Stimulated activated CD8-positive, alpha-beta memory T cell treated with anti-CD3 and anti-CD28 coated beads, Interleukin-4, amount 100 ng/mL, for 1 hour (primary cell): ENCODE results near the gene PUSL1.
A peak's percentile ranks its signal among the peaks of the same experiment; 100 is the strongest.

ENCODE experiments used
- DNase-seq, 2 donors: peaks; one replicate each; pipeline ENCODE4 v3.0.0-alpha.2; 2020; ENCODE audit warnings: low read depth in 2 of 2, low spot score in 1 of 2

The PUSL1 gene

DNA sequence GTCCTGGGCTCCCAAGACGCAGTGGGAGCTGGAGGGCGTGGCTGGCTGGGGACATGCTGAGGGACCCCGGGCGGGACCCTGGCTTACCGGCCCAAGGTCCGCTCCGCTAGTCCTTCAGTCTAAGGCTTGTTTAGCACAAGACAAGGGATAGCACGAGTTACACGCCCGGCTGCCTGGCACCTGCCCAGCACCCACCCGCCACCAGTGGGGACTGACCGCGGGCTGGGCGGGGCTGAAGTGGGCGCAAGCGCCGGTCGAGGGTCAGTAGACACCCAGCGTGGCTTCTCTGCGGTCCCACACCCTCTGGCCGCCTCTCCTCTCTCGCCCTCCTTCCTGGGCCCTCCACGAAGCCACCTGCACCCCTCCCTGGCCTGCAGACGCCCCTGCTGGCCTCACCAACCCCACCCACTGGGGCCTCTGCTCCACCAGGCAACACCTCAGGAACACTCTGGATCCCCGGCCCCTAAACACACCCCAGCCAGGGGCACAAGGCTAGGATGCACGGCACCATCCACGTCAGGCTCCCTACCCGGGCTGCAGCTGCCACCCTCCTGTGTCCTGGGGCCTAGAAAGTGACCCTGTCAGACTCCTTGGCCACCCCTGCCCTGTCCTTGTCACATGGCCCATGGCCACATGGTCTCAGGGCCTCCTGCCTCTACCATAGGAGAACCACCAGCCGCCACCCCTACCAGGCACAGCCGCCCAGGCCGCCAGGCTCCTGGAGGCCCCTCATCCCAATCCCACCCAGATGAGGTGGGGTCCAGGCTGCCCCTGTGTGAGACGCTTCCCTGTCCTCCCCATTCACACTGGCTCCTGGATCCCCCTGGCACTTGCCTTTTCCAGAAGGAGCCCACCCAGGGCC, 28.8 kb downstream of the PUSL1 start:
- no peak for DNase-seq

DNA sequence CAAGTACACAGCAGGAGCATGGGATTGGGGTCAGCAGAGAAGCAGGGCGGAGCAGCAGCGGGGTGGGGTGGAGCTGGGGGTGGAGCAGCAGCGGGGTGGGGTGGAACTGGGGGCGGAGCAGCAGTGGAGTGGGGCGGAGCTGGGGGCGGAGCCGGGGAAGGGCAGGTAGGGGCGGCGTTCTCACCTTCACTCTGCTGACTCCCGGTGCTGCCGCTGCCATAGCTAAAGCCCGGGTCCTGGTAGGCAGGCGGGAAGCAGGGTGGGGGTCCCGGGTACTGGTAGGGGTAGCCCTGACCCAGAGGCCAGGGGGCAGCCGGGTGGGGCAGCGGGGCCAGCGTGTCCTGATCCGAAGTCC, 29.4 kb downstream of the PUSL1 start:
- DNase-seq = no peak

DNA sequence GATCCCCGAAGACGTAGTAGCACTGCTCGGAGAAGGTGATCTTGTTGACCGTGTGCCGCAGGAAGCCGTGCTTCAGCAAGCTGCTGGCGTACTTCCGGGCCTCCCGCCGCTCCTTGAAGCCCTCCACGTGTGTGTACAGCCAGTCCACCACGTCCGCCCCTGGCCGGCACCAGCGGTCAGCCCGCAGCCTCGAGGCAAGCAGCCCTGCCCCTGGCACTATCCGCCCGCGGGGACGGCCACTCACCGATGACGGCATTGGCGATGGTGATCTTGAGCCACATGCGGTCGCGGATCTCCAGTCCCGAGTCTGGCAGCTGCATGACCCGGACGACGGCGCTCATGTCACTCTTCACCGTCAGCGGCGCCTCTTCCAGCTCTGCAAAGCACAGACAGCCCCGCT, 29.9 kb downstream of the PUSL1 start:
- DNase-seq = no peak

DNA sequence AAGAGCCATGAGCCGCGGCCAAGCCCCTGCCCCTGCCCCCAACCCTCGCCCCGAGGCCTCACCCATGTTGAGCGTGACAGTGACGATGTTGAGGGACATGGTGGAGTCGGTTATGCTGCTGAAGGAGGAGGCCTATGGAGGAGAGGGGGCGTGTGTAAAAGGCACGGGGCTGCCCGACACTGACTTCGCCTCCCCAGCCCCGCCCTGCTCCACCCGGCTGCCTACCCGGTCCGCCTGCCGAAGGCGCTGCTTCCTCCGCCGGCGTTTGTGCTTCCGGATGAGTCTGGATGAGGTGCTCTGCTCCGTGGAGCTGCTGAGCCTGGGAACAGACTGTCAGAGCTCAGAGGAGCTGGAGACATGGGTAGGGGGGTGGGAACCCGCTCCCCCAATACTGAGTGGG, 31.8 kb downstream of the PUSL1 start:
- DNase-seq = no peak

DNA sequence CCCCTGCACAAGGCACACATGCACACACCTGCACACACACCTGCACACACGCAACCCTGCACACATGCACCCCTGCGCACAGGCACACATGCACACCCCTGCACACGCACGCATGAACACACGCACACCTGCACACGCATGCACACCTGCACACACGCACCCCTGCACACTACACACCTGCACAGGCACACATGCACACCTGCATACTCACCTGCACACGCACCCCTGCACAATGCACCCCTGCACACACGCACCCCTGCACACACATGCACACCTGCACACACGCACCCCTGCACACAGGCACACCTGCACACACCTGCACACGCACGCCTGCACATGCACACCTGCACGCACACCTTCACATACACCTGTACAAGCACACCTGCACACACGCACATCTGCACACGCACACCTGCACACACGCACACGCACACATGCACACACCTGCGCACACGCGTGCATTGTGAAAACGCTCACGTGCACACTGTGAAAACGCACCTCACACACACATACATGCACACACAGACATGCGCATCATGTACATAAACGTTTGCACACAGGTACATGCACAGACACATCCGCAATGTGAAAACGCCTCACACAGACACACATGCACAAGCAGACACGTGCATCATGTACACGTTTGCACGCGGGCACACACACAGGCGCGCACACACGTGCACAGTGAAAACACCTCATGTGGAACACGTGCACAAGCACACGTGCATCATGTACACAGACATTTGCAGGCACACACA, 32.6 kb downstream of the PUSL1 start:
- DNase-seq = no peak

DNA sequence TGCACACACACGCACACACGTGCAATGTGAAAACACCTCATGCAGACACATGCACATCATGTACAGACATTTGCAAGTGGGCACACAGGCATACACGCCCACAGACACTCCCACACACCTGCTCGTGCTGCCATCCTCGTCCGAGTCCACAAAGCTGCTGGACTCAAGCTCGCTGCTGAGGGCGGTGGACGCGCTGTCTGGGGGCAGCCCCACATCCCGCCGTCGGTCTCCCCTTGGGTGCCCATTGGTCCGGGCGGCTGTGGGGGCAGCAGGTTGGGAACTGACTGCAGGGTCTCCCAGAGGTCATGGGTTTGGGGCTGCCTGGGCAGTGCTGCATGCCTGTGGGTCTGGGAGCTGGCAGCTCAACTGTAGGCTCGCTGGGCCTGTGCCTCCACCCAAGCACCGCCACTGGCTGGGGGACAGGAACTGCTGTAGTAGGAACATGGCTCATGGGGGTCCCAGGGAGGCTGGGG, 33.2 kb downstream of the PUSL1 start:
- no peak for DNase-seq

DNA sequence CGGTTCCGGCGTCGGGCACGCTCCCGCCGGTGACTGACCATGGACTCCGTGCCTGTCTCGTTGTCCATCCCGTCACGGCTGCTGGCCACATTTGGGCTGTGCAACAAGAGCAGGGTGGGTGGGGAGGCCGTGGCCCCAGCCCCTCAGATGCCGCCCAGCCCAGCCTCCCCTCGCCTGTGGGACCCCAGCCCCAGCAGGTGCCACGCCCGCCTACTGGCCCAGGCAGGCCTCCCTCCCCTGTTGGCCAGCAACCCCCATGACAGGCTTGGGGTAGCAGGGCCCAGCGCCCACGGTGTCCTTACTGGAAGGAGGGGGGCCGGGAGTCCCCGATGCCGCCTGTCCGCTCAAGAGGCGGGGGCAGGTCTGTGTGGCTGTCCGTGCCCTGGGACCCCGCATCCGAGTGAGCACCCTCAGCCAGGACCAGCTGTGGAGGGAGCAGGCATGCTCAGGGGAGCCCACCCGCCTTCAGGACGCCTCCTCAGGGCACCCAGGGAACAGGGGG, 33.7 kb downstream of the PUSL1 start:
- no peak for DNase-seq

DNA sequence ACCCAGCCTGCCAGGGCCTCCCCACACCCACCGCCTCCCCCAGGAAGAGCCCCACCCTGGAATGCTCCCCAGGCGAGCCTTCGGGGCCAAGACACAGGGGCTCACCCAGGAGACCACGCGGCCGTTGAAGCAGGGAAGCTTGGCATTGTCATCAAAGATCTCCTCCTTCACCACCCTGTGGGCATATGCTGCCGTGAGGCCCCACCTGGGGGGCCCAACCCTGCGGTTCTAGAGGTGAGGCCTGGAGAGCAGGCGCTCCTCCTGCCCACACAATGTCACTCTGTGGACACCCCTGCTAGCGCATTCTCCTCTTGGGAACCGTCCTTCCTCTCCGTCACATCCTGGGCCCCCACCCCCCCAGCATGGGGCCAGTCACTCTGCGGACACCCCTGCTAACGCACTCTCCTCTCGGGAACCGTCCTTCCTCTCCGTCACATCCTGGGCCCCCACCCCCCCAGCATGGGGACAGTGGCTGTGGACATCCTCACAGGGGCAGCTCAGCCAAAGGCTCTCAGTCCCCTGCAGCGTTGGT, 34.3 kb downstream of the PUSL1 start:
- no peak for DNase-seq

DNA sequence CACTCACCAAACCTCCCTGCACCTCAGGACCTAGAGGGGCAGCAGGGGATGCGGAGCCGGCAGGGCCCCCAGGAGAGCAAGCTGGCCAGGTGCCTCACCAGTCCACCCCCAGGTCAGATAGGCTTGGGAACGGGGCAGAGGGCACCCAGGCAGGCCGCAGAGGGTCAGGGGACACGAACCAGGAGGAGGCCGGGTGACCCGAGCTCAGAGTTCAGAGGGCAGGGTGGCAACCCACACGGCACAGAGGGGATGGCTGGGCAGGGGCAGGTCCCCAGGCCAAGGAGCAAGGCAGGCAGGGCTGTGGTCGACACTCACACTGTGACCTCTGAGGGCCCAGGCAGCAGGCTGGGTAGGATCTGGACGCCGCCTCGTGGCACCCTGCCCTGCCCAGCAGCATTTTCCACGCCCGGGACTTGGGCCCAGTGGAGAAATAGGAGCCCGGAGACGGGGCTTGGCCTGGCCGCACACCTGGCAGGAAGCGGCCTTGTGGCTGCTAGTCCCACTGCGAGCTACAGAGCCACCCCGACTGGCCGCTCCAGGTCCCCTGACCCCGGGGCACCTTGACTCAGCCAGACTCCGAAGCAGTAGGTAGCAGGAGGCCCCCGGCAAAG, 35.5 kb downstream of the PUSL1 start:
- DNase-seq = no peak

DNA sequence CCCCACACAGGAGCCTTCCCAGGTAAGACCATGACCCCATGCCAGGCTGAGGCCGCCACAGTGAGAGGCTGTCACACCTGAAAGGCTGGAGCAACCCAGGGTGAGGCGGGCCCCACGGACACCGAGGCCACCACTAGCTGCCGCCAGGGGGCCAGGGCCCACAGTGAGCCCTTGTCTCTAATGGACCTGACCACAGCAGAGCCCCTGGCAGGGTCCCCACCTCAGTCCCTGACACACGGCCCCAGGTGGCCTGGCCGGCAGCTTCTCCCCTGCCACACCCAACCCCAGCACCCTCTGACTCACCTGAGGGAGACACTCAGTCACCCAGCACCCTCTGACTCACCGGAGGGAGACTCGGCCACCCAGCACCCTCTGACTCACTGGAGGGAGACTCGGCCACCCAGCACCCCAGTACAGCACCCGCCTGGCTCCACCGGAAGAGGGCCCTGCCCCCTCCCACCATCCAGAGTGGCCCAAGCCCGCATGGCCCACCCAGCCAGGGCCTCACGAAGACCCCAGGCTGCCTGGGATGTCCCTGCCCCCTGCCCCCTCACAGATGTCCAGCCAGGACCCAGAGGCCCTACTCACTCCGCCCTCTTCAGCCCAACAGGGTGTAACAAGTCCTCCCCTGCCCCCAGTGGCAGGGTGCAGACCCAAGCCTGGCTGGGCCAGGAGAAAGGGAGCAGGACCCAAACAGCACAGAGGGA, 36.4 kb downstream of the PUSL1 start:
- no peak for DNase-seq

DNA sequence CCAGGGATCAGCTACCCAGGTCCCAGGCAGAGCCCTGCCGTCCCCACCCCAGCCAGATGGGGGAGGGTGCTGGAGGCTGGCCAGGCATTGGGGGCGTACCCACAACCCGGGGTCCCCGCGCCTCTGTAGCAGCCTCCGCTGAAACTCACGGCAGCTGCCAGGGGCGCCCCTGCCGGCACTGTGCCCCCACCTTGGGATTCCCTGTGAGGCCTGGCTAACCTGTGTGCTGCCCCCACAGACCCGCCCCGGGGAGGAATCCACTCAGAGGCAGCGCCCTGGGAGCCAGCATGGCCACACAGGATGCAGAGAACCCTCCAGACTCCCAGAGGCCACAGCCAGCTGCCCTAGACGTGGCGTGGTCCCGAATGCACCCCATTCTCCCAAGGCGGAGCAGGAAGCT, 37.0 kb downstream of the PUSL1 start:
- no peak for DNase-seq

DNA sequence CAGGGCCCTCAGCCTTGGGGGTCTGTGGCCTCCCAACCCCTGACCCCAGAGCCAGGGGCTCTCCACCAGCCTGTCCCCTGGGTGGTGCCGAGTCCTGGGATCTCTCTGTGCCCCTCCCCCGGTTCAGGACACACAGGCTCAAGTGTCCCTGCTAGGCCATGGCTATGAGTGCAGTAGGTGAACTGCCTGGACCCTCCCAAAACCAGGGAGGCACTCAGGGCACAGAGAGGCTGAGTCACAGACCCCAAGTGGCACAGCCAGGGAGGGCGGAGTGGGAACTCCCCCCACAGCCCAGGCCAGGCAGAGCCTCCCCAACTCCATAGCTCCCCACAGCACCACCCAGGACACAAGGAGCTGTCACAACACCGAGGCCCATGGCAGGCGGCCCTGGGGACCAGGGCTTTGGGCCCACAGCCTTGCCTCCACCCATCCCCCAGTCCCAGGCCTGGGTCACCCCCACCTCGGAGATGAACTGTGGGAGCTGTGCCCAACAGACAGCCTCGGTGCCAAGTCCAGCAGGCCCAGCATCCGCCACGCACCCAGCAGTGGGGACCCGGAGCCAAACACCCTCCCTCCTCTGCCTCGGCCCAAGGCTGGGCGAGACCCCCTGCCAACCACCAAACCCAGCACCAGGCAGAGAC, 37.6 kb downstream of the PUSL1 start:
- DNase-seq = no peak

DNA sequence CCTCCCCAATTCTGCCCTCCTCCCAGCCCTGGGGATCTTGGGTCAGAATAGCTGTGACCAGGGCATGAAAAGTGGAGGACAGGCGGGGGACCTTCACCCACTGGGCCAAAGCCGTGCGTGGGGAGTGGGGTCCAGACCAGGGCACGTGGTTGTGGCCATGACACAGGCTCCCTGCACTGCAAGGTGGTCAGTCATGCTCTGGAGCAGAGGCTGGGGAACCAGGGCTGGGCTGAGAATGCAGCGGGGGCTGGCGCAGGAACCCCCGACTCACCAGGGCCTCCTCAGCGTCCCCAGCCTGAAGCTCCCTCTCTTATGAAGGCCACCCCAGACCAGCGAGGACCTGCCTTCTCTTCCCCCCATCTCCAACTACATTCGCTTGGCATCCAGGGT, 38.1 kb downstream of the PUSL1 start:
- DNase-seq = no peak

DNA sequence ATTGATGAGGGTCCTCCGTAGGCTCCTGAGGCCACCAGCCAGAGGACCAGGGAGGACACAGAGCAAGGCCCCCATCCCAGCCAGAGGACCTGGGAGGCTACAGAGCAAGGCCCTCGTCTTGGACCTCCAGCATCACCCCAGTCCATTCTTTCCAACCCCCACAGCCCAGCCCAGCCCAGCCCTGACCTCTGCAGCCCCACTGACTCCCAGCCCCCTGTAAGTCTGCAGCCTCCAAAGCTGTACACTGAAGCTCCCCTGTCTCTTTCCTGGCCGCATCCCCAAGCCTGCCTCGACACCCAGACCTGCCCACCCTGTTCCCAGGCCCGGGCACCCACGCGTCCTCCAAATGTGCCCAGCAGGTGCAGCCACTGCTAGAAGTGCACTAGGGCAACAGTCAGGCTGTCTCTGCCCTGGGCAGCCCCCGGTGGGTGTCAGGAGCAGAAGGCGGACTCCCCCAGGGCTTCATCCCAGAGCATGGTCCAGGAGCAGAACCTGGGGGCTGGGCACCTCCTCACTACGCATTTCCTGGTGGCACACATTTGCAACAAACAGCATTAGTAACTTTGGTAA, 38.7 kb downstream of the PUSL1 start:
- no peak for DNase-seq

DNA sequence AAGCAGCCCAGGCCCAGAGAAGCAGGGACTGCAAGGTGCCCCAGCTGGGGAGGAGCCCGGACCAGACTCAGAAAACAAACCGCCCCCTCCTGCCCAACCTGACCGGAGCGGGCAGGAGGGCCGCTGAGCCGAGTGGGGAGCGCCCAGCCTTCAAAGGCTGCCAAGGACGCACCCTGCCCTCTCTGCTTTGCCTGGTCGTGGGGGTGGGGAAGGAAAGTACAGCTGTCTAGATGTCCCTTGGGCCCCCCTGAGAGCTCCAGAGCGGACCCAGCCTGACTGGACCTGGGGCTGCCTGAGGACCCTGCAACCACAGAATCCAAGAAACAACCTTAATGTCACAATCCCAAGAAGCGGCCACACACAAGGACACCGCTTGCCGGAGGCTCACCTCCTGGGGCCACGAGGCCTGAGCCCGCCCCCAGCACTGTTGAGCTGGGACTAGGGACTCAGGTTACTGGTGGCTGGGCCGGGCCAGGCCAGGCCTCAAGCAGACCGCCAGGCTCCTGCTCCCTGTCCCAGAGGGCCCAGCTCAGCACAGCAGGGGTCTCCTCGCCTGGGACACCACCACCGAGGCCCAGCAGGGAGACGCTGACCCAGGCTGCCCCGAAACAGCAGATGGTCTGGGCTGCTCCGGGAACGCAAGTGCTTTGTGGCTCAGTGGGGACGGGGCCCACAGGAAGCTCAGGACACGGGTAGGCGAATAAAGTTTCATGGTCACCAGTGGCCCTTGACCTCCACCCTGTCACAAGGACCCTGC, 39.4 kb downstream of the PUSL1 start:
- no peak for DNase-seq

DNA sequence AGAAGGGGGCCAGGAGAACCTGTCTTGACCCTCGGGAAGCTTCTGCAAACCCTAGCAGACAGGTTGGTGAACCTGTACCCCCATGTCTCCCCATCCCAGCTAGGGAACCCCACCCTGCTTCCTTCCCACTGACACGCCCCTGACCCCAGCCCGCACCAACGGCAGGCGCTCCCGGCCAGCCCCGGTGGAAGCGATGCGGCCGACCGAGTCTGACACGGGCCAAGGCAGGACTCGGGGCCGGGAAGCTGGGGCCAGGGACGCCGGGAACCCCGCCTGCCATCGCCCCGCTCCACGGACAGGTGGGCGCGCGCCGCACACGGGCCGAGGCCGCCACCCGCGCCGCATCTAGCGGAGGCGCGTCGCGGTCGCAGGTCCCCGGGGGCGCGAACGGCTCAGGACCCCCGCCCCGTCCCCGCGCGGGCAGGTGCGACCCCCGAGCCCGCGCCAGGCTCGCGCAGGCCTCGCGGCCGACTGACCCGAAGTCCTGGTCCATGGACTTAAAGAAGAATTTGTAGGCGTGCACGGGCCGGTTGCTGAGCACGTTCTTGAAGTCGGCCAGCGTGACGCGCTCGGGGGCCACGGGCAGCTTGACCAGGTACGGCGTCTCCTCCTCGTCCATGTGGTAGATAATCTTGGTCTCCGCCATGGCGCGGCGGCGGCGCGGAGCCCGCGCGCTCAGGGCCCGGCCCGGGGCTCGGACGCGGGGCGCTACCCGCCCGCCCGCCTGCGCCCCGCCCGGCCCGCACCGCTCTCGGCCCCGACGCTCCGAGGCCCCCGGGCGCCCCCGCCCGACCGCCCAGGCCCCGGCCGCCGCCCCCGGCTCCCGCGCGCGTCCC, 40.2 kb downstream of the PUSL1 start:
- no peak for DNase-seq

DNA sequence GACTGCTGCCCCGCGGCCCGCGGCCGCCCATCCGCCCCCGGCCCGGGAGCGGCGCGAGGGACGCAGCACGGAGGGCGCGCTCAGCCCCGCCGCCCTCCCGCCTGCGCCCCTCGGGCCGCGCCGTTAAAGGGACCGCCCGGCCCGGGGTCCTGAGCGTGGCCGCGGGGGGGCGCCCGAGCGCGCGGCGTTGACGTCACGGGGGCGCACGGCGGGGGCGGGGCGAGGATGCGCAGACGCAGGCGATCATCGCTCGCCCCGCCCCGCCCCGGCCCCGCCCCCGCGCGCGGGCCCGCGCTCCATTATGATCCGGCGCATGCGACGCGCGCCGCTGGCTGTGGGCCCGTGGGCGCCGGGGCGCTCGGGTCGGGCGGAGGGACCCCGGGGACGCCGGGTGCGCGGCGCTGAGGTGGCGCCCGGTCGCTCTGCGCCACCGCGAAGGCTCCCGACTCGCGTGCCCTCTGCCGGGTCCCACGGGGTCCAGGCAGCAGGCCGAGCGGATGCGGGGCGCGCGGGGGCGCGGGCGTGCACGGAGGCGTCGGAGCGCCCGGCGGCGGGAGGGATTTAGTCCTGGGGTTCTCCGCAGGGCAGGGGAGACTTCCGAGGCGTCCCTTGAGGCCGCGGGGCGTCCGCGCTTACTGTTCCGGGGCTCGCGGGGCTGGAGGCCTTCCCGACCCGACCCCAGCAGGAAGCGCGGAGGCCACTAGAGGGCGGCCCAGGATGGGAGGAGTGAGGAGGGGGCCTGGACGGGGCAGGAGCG, 41.0 kb downstream of the PUSL1 start, which contains the start of gene DVL1:
DVL1 (minus strand) TSS at position 163 of the 757 bp plus-strand sequence. CDS start 353 bp downstream, outside the sequence.
- peak; percentile 28 to 49 for DNase-seq
